ENCODE data around the gene KCNJ11.
"Not testable (repeated sequence)": the region's sequence is repeated elsewhere in the genome, so short reads cannot be mapped to it uniquely, and the experiment has no call there.

The KCNJ11 gene

GRCh38 chr11:17388609-17389210, at the start of gene KCNJ11:
Gene KCNJ11 (minus strand): TSS chr11:17388659. CDS start chr11:17388091, 568 bp downstream.
- FAIRE-seq (no peak), DNase-seq (ENCODE audit: extremely low spot score, insufficient read length, low read depth) (no peak)

GRCh38 chr11:17437366-17437765, 48.9 kb upstream of the KCNJ11 start:
- DNase-seq (ENCODE audit: extremely low spot score, insufficient read length, low read depth), result no peak
- no peak for FAIRE-seq

GRCh38 chr11:17434108-17434507, 45.6 kb upstream of the KCNJ11 start:
- DNase-seq (ENCODE audit: extremely low spot score, insufficient read length, low read depth), result no peak
- FAIRE-seq, result no peak

GRCh38 chr11:17432002-17432401, 43.5 kb upstream of the KCNJ11 start:
- FAIRE-seq, result no peak
- DNase-seq (ENCODE audit: extremely low spot score, insufficient read length, low read depth), result no peak

GRCh38 chr11:17431139-17431538, 42.7 kb upstream of the KCNJ11 start:
- FAIRE-seq (no peak), DNase-seq (ENCODE audit: extremely low spot score, insufficient read length, low read depth) (no peak)

- FAIRE-seq (no peak), DNase-seq (ENCODE audit: extremely low spot score, insufficient read length, low read depth) (no peak)
Measured at GRCh38 chr11:17430616-17431015, 42.2 kb upstream of the KCNJ11 start.

- no peak for DNase-seq (ENCODE audit: extremely low spot score, insufficient read length, low read depth)
- no peak for FAIRE-seq
Measured at GRCh38 chr11:17428925-17429324, 40.5 kb upstream of the KCNJ11 start.

GRCh38 chr11:17428261-17428660, 39.8 kb upstream of the KCNJ11 start:
- FAIRE-seq (no peak), DNase-seq (ENCODE audit: extremely low spot score, insufficient read length, low read depth) (no peak)

- DNase-seq (ENCODE audit: extremely low spot score, insufficient read length, low read depth); FAIRE-seq: not testable (repeated sequence)
Measured at GRCh38 chr11:17426233-17426632, 37.8 kb upstream of the KCNJ11 start.

- no peak for FAIRE-seq
- no peak for DNase-seq (ENCODE audit: extremely low spot score, insufficient read length, low read depth)
Measured at GRCh38 chr11:17423533-17424310, 35.3 kb upstream of the KCNJ11 start.

GRCh38 chr11:17421781-17422180, 33.3 kb upstream of the KCNJ11 start:
- FAIRE-seq, result no peak
- DNase-seq (ENCODE audit: extremely low spot score, insufficient read length, low read depth), result no peak

GRCh38 chr11:17418444-17419081, 30.1 kb upstream of the KCNJ11 start:
- FAIRE-seq (no peak), DNase-seq (ENCODE audit: extremely low spot score, insufficient read length, low read depth) (no peak)

- FAIRE-seq (no peak), DNase-seq (ENCODE audit: extremely low spot score, insufficient read length, low read depth) (no peak)
Measured at GRCh38 chr11:17416492-17416891, 28.0 kb upstream of the KCNJ11 start.

- FAIRE-seq (no peak), DNase-seq (ENCODE audit: extremely low spot score, insufficient read length, low read depth) (no peak)
Measured at GRCh38 chr11:17415523-17416104, 27.2 kb upstream of the KCNJ11 start.

GRCh38 chr11:17414992-17415391, 26.5 kb upstream of the KCNJ11 start:
- no peak for FAIRE-seq
- no peak for DNase-seq (ENCODE audit: extremely low spot score, insufficient read length, low read depth)

- DNase-seq (ENCODE audit: extremely low spot score, insufficient read length, low read depth), result no peak
- no peak for FAIRE-seq
Measured at GRCh38 chr11:17414317-17414737, 25.9 kb upstream of the KCNJ11 start.

- FAIRE-seq (no peak), DNase-seq (ENCODE audit: extremely low spot score, insufficient read length, low read depth) (no peak)
Measured at GRCh38 chr11:17413414-17414316, 25.2 kb upstream of the KCNJ11 start.

- no peak for FAIRE-seq
Measured at GRCh38 chr11:17412488-17413180, 24.2 kb upstream of the KCNJ11 start.

GRCh38 chr11:17411418-17411817, 23.0 kb upstream of the KCNJ11 start:
- DNase-seq (ENCODE audit: extremely low spot score, insufficient read length, low read depth) (no peak), FAIRE-seq (no peak)

More at GRCh38 chr11:17412488-17413180, 24.2 kb upstream of the KCNJ11 start:
- no peak for DNase-seq (ENCODE audit: extremely low spot score, insufficient read length, low read depth)

Data from GM18507 (cell line).